Hematopoietic multipotent progenitor cell treated with erythropoietin and hydrocortisone succinate and interleukin-3 and kit ligand, for 8 days (in vitro differentiated cells): ENCODE data around the gene C15orf39.
"Not testable (repeated sequence)": the region's sequence is repeated elsewhere in the genome, so short reads cannot be mapped to it uniquely, and the experiment has no call there.

Experiments
- DNase-seq: peaks from one replicate; pipeline ENCODE4 v3.0.0-alpha.2; 2015

The C15orf39 gene

GRCh38 chr15:75212200-75212858 lies 10.6 kb downstream of the C15orf39 start:
- DNase-seq = no peak

GRCh38 chr15:75213212-75213767 lies 11.6 kb downstream of the C15orf39 start:
- no peak for DNase-seq

GRCh38 chr15:75213768-75214221 lies 12.1 kb downstream of the C15orf39 start:
- DNase-seq = no peak

GRCh38 chr15:75214293-75215096 lies 12.8 kb downstream of the C15orf39 start:
- no peak for DNase-seq

GRCh38 chr15:75215107-75216004 lies 13.7 kb downstream of the C15orf39 start:
- DNase-seq = no peak

- DNase-seq = no peak
Observed at GRCh38 chr15:75217012-75217411, 15.3 kb downstream of the C15orf39 start.

- DNase-seq = not testable (repeated sequence)
Observed at GRCh38 chr15:75217574-75217973, 15.9 kb downstream of the C15orf39 start.

GRCh38 chr15:75219507-75219929 lies 17.8 kb downstream of the C15orf39 start:
- not testable (repeated sequence) for DNase-seq

- DNase-seq = no peak
Observed at GRCh38 chr15:75223688-75224087, 22.0 kb downstream of the C15orf39 start.

GRCh38 chr15:75224281-75224680 lies 22.6 kb downstream of the C15orf39 start:
- DNase-seq = no peak

GRCh38 chr15:75225102-75225836 lies 23.6 kb downstream of the C15orf39 start:
- DNase-seq = not testable (repeated sequence)

- DNase-seq = no peak
Observed at GRCh38 chr15:75225951-75226732, 24.5 kb downstream of the C15orf39 start.

GRCh38 chr15:75227112-75227511 lies 25.4 kb downstream of the C15orf39 start:
- not testable (repeated sequence) for DNase-seq

- DNase-seq = no peak
Observed at GRCh38 chr15:75227663-75228280, 26.1 kb downstream of the C15orf39 start.

GRCh38 chr15:75228787-75229186 lies 27.1 kb downstream of the C15orf39 start:
- DNase-seq = no peak

- DNase-seq = no peak
Observed at GRCh38 chr15:75229191-75230015, 27.7 kb downstream of the C15orf39 start.

GRCh38 chr15:75230016-75230343 lies 28.3 kb downstream of the C15orf39 start:
- no peak for DNase-seq

GRCh38 chr15:75230551-75231371 lies 29.1 kb downstream of the C15orf39 start:
- DNase-seq = no peak

- no peak for DNase-seq
Observed at GRCh38 chr15:75231836-75232235, 30.2 kb downstream of the C15orf39 start.
